ENCODE results near the gene AMMECR1. TPM values are rescaled to one million over a fixed set of nuclear protein-coding genes. Genes with fewer than 3 reads are reported as not detected.

AMMECR1 gene
- total and polyA plus RNA-seq, 2 of the 8 experiments (the other 6 are each of a cell fraction or from before 2014, with no cell fraction given) = 10.2 to 21.2 TPM

GRCh38 chrX:110252711-110253110, 65.2 kb downstream of the AMMECR1 start (continued):
- TF ChIP-seq CTCF (IDR thresholded peaks at IDR 0.05; ENCODE audit: control extremely low read depth in 1 of 3, insufficient read depth in 1 of 3, low read depth in 1 of 3, low read length in 3 of 3) (no peak), SRF (IDR thresholded peaks at IDR 0.05; ENCODE audit: low read depth, low read length) (no peak), RAD21 (IDR thresholded peaks at IDR 0.05 in 1 of 2, conservative IDR thresholded peaks at IDR 0.05 in 1 of 2; ENCODE audit: low read depth in 2 of 2, low read length in 2 of 2) (no peak), CTBP2 (IDR thresholded peaks at IDR 0.05; ENCODE audit: borderline replicate concordance, insufficient read depth, insufficient read length, low read length) (no peak), SIN3A (conservative IDR thresholded peaks at IDR 0.05 in 1 of 2, IDR thresholded peaks at IDR 0.05 in 1 of 2; ENCODE audit: low read depth in 1 of 2, low read length in 2 of 2) (no peak)
